DMS 273 treated with DMSO at 0.1 percent for 48 hours (cell line): ENCODE data around the gene NFKBIZ.

Experiments used
- DNase-seq: peaks from one replicate; lab custom pipeline; 2025; lab: John Stamatoyannopoulos, UW

NFKBIZ gene, protein sequence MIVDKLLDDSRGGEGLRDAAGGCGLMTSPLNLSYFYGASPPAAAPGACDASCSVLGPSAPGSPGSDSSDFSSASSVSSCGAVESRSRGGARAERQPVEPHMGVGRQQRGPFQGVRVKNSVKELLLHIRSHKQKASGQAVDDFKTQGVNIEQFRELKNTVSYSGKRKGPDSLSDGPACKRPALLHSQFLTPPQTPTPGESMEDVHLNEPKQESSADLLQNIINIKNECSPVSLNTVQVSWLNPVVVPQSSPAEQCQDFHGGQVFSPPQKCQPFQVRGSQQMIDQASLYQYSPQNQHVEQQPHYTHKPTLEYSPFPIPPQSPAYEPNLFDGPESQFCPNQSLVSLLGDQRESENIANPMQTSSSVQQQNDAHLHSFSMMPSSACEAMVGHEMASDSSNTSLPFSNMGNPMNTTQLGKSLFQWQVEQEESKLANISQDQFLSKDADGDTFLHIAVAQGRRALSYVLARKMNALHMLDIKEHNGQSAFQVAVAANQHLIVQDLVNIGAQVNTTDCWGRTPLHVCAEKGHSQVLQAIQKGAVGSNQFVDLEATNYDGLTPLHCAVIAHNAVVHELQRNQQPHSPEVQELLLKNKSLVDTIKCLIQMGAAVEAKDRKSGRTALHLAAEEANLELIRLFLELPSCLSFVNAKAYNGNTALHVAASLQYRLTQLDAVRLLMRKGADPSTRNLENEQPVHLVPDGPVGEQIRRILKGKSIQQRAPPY

DNA sequence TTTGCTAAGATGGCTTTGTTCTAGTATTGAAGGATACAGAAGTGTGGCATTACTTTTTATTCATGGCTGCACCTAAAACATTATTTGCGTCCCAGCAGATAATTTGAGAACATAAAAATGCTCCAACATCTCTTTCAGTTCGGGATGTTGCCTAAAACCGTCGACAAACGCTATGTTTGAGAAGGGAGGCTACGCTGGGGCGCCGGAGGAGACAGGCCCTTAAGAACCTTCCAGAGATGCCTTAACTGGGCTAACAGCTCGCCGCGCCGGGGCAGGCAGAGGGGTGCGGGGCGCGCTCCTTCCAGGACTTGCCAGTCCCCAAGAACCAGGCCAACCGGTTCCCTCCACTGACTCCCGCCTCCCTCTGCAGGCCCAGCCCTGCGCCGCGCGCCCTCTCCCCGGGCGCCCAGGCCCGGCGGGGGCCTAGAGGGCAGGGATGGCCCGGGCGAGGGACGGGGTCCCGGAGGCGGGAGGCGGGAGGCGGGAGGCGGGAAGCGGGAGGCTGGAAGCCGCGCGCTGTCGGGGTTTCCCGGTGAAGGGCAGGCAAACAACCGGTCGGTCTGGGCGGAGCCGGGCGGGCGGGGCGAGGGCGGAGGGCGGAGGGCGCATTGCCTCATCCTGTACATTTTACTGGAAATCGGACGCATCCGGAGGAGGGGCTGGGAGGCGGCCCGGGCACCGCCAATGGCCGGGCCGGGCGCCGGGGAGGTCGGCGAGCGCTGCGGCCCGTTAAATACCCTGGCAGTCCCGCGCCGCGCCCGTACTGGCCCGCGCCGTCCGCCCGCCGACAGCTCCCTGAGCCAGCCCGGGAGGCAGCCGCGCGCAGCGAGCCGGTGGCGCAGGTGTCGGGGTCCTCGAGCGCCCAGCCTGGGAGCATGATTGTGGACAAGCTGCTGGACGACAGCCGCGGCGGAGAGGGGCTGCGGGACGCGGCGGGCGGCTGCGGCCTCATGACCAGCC lies at the start of gene NFKBIZ:
Gene NFKBIZ (plus strand): TSS at position 761 of the 960 bp plus-strand sequence. CDS start 115 bp downstream, at position 876.
- DNase-seq, result peak; percentile 79

DNA sequence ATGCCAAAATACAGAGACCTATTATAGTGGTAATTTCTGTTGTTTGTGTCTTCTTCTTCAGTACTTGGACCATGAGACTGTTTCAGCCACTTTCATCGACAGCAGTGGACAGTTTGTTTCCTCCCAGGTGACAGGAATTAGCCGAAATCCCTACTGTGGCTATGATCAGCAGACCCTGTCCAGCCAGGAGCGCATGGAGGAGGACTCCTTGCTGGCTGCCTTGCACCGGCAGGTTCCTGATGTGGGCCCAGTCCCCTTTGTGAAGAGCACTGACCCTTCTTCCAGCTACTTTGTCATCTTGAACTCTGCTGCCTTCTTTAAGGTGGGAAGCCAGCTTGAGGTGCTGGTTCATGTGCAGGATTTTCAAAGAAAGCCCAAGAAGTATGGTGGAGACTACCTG lies 48.1 kb upstream of the NFKBIZ start:
- no peak for DNase-seq

DNA sequence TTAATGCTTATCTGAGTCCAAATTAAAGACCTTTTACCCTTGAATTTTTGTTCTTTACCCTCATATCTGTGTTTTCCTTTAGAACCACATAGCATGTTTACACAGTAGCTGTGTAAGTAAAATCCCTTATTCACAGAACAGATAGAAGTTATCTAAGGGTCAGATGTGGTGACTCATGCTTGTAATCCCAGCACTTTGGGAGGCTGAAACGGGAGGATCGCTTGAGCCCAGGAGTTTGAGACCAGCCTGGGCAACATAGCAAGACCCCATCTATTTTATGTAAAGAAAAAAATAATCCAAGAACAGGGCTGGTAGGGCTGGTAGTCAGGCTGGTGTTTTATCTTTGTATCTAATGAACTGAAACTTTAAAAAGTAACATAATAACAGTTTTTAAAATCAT lies 47.1 kb upstream of the NFKBIZ start:
- DNase-seq, result no peak

DNA sequence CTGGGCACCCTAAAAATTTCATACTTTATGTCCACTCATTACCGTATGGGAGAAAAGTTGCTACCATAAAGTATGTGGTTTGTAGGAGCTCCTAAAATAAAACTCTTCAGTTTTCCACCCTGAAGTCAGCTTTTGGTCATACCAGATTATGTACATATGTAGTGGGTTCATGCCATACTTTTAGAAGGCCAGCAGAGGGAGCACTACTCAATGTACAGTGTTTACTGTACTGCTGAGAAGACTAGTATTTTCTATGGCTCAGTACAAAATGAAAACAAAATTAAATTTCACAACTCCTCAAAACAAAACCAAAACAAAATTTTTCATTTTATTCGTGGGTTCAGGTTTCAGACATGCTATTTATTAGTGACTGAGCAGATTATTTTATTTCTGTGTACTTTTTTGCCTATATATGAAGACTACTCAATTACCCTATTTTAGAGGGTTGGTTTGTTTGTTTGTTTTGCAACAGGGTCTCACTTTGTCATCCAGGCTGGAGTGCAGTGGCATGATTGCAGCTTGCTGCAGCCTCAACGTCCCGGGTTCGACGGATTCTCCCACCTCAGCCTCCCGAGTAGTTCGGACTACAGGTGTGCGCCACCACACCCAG lies 46.0 kb upstream of the NFKBIZ start:
- DNase-seq, result peak; percentile 58

DNA sequence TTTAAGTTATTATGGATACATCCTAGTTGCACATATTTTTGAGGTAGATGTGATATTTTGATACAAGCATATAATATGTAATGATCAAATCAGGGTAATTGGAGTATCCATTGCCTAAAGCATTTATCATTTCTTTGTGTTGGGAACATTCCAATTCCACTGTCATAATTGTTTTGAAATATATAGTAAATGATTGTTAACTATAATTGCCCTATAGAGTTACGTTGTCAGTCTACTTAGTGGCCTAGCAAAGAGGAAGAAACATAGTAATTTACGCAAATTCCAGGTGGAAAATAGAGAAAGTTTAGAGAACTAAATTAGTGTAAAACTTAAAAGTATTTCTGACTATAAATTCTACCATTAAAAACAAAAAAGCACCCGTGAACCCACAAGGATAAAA lies 45.4 kb upstream of the NFKBIZ start:
- no peak for DNase-seq

DNA sequence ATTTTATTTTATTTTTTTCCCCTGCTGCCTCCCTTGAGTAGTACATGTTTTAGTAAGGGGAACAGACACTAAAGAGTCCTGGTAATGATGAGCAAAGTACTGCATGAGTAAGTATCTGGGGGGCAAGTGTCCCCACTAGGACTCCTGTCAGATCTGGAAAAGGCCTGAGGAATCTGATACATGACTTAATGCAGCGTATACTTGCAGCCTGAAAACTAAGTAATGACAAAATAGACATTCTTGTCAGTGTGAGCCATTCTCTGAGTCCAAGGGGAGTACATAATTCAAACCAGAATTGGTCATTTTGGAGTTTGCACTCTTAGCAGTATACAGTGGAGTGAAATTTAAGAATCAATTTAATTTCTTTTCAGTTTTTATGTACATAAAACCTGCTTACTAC lies 42.8 kb upstream of the NFKBIZ start:
- no peak for DNase-seq

DNA sequence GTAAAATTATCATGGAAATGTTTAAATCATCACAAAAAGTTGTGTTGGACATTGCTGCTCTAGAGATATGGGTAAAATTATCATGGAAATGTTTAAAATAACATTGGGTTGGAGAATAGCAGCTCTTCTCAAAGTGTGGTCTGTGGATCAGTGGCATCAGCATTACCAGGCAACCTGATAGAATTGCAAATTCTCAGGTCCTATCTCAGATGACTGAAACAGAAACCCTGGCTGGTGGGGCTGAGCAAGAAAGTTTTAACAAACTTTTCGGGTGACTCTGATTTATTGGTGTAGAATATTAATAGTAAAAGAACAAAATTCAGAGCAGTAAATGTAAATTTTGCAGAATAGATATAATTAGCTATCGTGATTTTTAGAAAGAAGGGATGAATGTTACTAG lies 41.4 kb upstream of the NFKBIZ start:
- DNase-seq, result no peak

DNA sequence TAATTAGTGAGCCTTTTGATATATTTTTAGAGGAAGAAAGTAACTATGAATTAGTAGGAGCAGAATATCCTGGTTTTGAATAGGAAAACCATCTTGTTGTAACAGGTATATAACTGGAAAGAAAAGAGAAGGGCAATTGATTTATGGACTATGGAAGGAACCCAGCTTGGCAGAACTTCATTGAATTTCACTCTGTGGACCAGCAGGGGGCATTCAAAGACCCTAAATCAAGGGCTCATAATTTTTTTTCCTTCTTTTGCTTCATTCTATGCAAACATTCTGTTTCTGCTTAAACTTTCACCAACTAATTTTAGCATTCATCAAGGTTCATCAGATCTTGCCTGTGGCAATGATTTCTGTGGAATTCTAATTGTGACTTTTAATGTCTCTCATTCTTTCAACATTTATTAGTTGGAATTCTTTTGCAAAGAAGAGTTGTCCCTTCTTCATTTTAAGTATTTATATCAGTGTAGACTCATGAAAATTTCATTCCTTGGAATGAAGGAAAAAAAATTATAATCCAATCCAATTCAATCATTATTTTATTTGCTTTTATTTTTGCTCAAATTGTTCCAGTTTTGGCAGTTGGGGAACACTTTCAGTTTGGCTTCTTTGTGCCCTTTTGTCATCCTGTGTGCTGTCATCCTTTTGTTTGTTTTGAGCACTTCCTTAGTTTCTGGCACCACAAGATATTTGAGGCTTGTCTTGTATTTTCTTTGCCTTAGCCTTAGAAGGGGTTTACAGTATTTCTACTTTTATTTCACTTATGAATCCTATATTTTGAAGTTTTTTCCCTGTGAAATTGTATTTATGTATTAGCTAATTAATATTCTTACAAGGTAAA lies 39.9 kb upstream of the NFKBIZ start:
- peak; percentile 4 for DNase-seq

DNA sequence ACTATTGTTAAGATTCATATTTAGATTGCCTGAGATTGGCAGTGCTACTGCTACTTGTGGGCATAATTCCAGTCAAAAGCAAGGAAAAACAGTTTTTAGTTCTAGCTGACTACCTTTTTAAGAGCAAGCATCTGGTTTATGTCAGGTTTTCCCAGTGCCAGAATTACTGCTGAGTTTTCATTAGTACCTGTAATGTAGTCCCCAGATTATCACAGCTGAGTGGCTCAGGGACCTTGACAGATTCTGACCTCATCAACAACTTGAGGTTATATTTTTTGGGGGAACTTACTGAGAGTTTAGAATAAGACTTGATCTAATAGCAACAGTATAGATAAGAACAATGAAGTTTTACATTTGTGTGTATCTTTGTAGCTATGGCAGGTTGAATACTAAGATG lies 39.3 kb upstream of the NFKBIZ start:
- DNase-seq, result no peak

DNA sequence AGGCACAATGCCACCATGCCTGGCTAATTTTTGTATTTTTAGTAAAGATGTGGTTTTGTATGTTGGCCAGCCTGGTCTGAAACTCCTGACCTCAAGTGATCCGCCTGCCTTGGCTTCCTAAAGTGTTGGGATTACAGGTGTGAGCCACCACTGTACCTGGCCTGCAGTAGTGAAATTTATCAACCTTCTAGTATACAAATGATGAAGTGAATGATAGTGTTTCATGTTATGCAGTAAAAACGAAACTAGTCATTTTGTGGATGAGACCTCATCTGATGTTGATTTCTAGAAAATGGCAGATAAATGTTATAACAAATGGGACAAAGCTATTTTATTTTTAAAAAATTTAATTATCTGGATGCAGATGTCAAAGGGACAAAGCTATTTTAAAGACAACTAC lies 37.4 kb upstream of the NFKBIZ start:
- DNase-seq, result no peak

DNA sequence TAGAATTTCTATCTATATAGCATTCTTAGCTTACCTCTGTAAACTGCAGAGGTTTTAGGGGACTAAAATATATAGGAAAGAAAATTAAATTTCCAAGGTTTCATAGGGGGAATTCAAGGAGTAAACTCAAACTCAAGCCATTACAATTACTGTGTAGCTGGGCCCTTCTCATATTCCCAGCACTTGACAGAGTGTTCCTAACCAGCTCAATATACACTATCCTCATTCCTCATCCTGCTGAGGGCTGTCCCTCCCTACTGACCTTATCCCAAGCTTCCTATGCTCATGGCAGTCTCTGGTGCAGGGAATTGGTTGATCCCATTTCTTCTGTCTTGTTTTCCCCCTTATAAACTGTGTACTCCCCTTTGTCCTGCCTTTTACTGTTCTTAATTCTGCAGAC lies 36.4 kb upstream of the NFKBIZ start:
- DNase-seq, result no peak

DNA sequence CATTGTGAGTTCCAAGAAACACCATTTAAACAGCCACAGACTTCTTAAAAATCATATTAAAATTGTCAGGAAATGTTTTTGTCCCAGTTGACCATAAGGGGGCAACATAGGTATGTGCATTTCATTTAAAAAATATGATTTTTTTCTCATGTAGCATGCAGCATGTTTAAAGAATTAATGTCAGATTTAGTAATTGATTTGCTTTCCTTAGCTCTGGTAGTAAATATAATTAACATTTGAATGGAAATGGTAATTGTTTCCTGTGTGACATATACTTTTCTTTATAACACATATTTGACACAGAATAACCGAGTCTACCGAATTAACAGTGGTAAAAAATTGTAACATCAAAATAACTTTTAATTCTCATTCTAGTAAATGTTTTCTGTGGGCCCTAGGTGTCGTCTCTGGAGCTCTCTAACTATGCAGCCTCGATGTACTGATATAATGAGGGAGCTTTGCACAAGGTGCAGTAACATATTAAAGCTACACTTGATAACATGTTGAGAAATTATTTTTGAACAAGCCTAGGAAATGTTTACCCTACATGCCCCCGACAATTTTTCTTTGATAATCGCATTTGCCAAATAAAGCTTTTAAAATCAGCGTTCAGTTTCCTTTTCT lies 35.4 kb upstream of the NFKBIZ start:
- DNase-seq, result no peak

DNA sequence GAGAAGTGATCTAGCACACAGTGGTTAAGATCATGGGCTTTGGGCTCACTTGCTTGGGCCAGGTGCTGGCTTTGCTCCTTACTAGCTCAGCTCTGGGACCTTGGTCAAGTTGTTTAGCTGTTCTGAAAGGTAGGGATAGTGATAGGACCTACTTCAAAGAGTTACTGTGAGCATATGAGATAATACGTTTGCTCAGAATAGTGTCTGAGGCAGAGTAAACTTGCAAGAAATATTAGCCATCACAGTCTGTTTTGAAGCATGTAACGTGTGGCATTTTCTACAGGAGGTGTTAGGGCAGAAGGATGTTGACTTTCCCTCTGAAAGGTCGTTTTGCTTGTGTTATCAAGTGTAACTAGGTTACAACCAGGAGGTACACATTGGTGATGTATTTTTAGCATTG lies 34.5 kb upstream of the NFKBIZ start:
- no peak for DNase-seq

DNA sequence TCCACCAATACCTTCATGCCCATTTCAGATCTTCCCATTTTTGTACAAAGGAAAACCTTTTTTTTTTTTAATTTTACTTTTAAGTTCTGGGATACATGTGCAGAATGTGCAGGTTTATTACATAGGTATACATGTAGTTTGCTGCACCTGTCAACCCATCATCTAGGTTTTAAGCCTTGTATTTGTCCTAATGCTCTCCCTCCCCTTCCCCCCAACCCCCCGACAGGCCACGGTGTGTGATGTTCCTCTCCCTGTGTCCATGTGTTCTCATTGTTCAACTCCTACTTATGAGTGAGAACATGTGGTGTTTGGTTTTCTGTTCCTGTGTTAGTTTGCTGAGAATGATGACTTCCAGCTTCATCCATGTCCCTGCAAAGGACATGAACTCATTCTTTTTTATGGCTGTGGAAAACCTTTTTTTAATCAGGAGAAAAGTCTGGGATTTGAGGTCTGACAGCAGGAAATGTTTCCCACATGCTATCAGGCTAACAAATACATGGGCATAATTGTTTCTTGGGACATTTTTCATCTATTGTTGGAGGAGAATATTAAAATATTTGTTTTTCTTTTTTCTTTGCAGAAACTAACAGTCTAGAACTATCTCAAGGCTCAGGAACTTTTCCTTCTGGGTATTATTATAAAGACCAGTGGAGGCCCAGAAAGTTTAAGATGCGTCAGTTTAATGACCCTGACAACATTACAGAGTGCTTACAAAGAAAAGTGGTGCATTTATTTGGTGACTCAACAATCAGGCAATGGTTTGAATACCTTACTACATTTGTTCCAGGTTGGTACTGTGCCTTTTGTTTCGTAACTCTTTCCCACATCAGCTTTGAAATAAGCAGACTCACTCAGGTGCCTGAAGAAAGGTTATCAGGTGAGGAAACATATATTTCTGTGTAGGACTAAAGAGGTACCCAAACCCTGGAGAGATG lies 32.8 kb upstream of the NFKBIZ start:
- no peak for DNase-seq

DNA sequence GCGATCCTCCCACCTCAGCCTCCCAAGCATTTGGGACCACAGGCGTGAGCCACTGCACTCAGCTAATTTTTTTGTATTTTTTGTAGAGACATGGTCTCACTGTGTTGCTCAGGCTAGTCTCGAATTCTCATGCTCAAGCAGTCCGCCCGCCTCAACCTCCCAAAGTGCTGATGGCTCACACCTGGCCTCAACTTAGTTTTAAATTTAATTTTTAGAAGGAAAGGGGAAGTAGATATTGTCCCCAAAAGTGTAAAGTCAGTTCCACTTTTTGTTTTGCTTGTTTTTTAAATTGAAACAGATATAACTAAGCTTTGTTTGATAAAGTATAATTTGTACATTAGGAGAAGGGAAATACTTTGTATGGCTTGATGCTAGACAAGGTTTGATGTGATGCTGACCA lies 31.3 kb upstream of the NFKBIZ start:
- no peak for DNase-seq

DNA sequence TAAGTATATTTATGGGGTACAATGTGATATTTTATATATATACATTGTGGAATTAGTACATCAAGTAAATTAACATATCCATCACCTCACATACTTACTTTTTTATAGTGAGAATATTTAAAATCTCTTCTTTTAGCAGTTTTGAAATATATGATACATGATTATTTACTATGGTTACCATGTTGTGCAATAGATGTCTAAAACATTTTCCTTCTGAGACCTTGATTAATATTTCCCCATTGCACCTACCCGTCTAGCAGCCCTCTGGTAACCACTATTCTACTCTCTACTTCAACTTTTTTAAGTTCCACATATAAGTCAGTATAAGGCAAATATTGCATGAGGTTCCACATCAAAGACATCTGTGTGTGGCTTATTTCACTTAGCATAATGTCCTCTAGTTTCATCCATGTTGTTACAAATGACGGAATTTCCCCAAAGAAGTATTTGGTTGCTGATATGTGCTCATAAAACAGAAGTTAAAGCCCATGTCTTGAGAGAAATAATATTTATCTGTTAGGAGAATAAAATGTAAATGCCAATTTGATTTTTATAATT lies 29.6 kb upstream of the NFKBIZ start:
- no peak for DNase-seq

DNA sequence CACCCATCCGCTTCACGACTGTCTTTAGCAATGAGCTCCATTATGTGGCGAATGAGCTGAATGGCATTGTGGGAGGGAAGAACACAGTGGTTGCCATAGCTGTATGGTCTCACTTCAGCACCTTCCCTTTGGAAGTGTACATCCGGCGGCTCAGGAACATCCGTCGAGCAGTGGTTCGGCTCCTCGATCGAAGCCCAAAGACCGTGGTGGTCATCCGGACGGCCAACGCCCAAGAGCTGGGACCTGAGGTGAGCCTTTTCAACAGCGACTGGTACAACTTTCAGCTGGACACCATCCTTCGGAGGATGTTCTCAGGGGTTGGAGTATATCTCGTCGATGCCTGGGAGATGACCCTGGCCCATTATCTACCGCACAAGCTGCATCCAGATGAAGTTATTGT lies 27.8 kb upstream of the NFKBIZ start:
- DNase-seq, result no peak

DNA sequence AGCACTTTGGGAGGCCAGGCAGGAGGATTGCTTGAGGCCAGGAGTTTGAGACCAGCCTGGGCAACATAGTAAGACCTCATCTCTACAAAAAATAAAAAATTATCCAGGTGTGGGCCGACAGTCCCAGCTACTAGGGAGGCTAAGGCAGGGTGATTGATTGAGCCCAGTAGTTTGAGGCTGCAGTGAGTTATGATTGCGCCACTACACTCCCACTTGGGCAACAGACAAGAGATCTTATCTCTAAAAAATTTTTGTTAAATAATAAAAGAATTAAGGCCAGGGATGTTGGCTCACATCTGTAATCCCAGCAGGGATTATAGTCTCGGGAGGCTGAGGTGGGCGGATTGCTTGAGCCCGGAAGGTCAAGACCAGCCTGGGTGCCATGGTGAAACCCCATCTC lies 25.8 kb upstream of the NFKBIZ start:
- DNase-seq, result no peak

DNA sequence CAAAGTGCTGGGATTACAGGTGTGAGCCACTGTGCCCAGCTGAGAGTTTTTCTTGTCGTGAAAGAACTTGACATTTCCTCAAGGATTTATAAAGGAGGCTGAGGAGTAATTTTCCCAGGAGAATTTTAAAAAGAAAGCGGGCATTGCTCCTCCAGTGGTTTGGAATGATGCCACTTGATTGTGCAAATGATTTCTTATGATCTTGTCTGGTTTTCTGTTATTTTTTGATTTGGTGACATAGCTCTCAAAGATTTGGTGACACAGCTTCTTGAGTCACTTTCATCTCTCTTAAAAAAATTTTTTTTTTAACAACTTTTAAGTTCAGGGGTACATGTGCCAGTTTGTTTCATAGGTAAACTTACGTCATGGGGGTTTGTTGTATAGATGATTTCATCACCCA lies 24.6 kb upstream of the NFKBIZ start:
- no peak for DNase-seq
